Upper lobe of right lung (tissue), 1 donor: Measurements from ENCODE around the gene GSTO1. TPM values are rescaled to one million over a fixed set of nuclear protein-coding genes. Genes with fewer than 3 reads are reported as not detected.
"Not testable (repeated sequence)": the region's sequence is repeated elsewhere in the genome, so short reads cannot be mapped to it uniquely, and the experiment has no call there.

ENCODE experiments used
- ATAC-seq: fragments of 200-7000 bp; cut with Tn5 transposase; one replicate; pipeline ENCODE4 v1.9.1; 2020; ENCODE audit warnings: mild to moderate bottlenecking, moderate library complexity
- DNase-seq: peaks from one replicate; pipeline ENCODE4 v3.0.0-alpha.2; 2020
- H3K27ac ChIP-seq: fragments of 200-600 bp; one replicate; pipeline ENCODE4 v1.8.0; 2022
- H3K27me3 ChIP-seq: fragments of 200-600 bp; one replicate; pipeline ENCODE4 v1.8.0; 2022; ENCODE audit warnings: mild to moderate bottlenecking
- H3K36me3 ChIP-seq: fragments of 200-600 bp; one replicate; pipeline ENCODE4 v1.8.0; 2022
- H3K4me1 ChIP-seq: fragments of 200-600 bp; one replicate; pipeline ENCODE4 v1.8.0; 2022
- H3K4me3 ChIP-seq: fragments of 200-600 bp; one replicate; pipeline ENCODE4 v1.8.0; 2022; ENCODE audit warnings: mild to moderate bottlenecking
- H3K9me3 ChIP-seq: fragments of 200-600 bp; one replicate; pipeline ENCODE4 v1.8.0; 2022
- intact Hi-C: fragments of 100-400 bp; cut with DNase I; formaldehyde crosslinking; loops from one replicate; pipeline ENCODE4 v1.11.0; 2022
- total RNA-seq: library from RNA; stranded (reverse); fragmentation: NEBNext Ultra II Directional; extraction: Animal tissue kit (Norgen Biotek cat#: 25700); gene quantifications from one replicate; pipeline ENCODE4 v1.2.1, GENCODE V29; 2021
- TF ChIP-seq, protein P1 (sequence below): fragments of 200-600 bp; IDR thresholded peaks from one replicate; pipeline ENCODE4 v1.8.0; 2022; ENCODE audit warnings: antibody characterized with exemption
- donor health status: DM: no; HTN: yes; CAD: no; lungs with severe emphysema.

Gene GSTO1
- total RNA-seq, 1 donor from 2014 or later: 110 TPM

DNA sequence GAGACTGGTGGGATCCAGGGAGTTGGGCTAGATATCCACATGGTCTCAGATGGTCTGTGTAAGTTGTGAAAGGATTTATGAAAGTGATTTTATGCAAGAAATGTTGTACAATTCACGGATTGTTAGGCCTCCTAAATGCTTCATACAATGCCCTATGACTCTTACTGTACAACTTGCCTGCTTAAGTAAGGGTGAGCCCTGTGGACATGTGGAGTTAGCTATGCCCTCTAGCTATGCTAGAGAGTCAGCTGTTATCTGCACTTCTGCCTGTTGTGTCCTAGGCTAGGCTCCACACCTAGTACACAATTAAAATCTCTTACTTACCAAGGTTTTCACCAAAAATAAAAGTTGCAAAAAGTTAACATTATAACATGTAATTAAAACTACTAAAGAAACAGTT, 20.9 kb upstream of the GSTO1 start:
- intact Hi-C loops: no loop called here
- H3K27me3 ChIP-seq: no peaks in the 10 kb centered on the region
- TF ChIP-seq, protein P1, sequence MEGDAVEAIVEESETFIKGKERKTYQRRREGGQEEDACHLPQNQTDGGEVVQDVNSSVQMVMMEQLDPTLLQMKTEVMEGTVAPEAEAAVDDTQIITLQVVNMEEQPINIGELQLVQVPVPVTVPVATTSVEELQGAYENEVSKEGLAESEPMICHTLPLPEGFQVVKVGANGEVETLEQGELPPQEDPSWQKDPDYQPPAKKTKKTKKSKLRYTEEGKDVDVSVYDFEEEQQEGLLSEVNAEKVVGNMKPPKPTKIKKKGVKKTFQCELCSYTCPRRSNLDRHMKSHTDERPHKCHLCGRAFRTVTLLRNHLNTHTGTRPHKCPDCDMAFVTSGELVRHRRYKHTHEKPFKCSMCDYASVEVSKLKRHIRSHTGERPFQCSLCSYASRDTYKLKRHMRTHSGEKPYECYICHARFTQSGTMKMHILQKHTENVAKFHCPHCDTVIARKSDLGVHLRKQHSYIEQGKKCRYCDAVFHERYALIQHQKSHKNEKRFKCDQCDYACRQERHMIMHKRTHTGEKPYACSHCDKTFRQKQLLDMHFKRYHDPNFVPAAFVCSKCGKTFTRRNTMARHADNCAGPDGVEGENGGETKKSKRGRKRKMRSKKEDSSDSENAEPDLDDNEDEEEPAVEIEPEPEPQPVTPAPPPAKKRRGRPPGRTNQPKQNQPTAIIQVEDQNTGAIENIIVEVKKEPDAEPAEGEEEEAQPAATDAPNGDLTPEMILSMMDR: no peak
- H3K27ac ChIP-seq: no peak overlapping the region
- ATAC-seq: no peak
- H3K9me3 ChIP-seq: no peaks in the 10 kb centered on the region
- no peak for DNase-seq
- H3K4me3 ChIP-seq: no peak overlapping the region
- no peaks in the 10 kb centered on the region for H3K36me3 ChIP-seq
- peaks cover 4% of the 10 kb centered on the region for H3K4me1 ChIP-seq

DNA sequence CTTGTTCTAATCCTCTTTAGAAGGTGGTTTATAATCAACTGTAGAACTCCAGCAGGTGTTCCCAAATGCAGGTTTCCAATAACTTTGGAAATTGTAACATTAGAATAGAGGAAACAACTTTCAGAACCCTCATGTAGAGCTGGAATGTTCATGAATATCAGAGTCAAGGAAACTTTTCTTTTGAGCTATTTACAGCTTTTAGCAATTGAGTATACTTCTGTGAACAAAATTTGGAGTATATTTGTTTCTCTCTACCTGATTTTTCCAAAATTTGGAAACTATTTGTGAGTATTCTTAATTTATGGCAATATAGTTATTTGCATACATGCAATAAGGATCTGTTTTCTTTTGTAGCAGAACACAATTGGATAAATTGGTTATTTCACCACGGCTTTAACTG, 19.8 kb upstream of the GSTO1 start:
- Histone ChIP-seq H3K4me1 (peaks cover 4% of the 10 kb centered on the region), H3K27ac (no peak overlapping the region), H3K36me3 (no peaks in the 10 kb centered on the region), H3K4me3 (no peak overlapping the region), H3K27me3 (no peaks in the 10 kb centered on the region), H3K9me3 (no peaks in the 10 kb centered on the region)
- TF ChIP-seq, protein P1: no peak
- no peak for ATAC-seq
- DNase-seq: no peak
- intact Hi-C loops: no loop called here

DNA sequence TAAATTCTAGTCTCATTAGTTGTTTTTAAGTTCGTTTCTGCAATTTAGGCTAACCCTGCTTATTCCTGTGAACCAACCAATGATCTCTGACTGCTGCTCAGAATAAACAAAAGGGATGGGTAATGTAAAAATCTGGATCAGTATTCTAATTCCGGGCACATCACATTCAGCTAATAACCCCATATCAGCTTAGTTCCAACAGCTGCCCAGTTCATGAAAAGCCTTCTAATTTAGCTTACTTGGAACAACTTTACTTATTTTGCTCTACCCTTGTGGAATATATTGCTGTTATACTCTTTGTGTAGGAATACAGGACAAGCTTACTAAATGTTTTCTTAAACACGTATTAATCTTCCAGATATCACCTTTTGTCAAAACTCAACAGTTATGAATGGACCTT, 18.9 kb upstream of the GSTO1 start:
- Histone ChIP-seq H3K4me3 (no peak overlapping the region), H3K9me3 (no peaks in the 10 kb centered on the region), H3K27me3 (no peaks in the 10 kb centered on the region), H3K4me1 (peaks cover 4% of the 10 kb centered on the region), H3K36me3 (no peaks in the 10 kb centered on the region), H3K27ac (no peak overlapping the region)
- ATAC-seq (no peak), DNase-seq (no peak)
- TF ChIP-seq, protein P1: no peak
- intact Hi-C loops: no loop called here

DNA sequence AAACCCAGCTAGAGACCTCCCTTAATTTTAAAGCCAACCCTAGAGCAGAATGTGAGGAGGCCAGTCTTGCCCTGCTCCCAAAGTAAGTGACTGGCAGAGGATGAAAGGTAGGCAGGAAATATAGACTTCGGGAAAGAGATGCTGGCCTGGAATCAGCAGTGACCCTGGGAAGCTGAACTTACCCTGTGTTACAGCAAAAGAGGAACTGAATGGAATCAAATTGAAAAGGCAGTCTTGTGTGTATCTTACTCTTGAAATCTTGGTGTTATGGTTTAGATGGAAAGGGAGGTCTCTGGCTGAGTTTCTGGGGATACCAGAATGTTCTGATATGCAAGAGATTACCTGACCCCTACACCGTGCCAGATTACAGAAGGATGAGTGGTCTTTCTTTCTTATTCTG, 14.6 kb upstream of the GSTO1 start:
- TF ChIP-seq, protein P1: no peak
- no peak for DNase-seq
- ATAC-seq: no peak
- H3K9me3 ChIP-seq: no peaks in the 10 kb centered on the region
- no peaks in the 10 kb centered on the region for H3K4me1 ChIP-seq
- H3K4me3 ChIP-seq: no peak overlapping the region
- no peaks in the 10 kb centered on the region for H3K36me3 ChIP-seq
- no peaks in the 10 kb centered on the region for H3K27me3 ChIP-seq
- no peak overlapping the region for H3K27ac ChIP-seq
- intact Hi-C loops: no loop called here

DNA sequence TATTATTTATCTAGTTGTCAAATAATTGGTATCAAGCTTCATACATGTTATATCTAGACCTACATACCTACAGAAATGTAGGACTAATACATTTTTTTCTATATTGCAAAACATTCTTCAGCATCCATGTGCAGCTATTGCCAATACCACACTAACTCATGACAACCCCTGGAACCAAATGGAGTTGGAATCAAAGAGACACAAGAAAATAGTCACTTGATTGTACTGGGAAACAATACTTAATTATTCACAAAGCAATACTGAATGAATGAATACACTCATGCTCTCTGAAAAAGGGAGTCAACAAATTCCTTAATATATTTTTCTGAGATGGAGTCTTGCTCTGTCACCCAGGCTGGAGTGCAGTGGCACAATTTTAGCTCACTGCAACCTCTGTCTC, 12.1 kb upstream of the GSTO1 start:
- TF ChIP-seq, protein P1: no peak
- intact Hi-C loops: no loop called here
- Histone ChIP-seq H3K4me3 (no peak overlapping the region), H3K4me1 (no peaks in the 10 kb centered on the region), H3K27me3 (no peaks in the 10 kb centered on the region), H3K9me3 (no peaks in the 10 kb centered on the region), H3K36me3 (no peaks in the 10 kb centered on the region), H3K27ac (no peak overlapping the region)
- ATAC-seq (no peak), DNase-seq (no peak)

DNA sequence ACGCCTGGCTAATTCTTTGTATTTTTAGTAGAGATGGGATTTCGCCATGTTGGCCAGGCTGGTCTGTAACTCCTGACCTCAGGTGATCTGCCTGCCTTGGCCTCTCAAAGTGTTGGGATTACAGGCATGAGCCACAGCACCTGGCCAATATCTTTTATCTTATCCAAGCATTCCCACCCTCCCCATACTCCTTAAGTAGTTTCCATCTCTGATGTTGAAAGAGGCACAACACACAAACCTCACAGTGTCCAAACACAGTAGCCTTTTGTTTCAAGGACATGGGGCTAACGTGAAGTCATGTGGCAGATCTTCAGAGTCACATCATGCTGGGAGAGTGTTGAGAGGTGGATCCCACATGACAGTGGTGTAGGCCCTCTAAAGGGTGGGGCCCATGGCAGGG, 11.7 kb upstream of the GSTO1 start:
- intact Hi-C loops, H3K4me1 ChIP-seq, H3K27ac ChIP-seq, H3K27me3 ChIP-seq, H3K9me3 ChIP-seq, DNase-seq, ATAC-seq, H3K36me3 ChIP-seq, H3K4me3 ChIP-seq: not testable (repeated sequence)
